Esophagus (tissue), 2 donors: ENCODE measurements around the gene ATAD3A. TPM values are rescaled to one million over a fixed set of nuclear protein-coding genes. Genes with fewer than 3 reads are reported as not detected.

ENCODE experiments used
- H3K27ac ChIP-seq, 2 donors: one replicate each; pipeline ENCODE4 v1.5.1; 2013; ENCODE audit warnings: low read depth in 2 of 2, mild to moderate bottlenecking in 2 of 2, inconsistent platforms in 1 of 2, low read length in 1 of 2, moderate library complexity in 1 of 2
- H3K27me3 ChIP-seq, 2 donors: one replicate each; pipeline ENCODE4 v1.6.1; 2013; ENCODE audit warnings: low read length in 2 of 2, control low read depth in 1 of 2, mild to moderate bottlenecking in 1 of 2; ENCODE audit not compliant: insufficient read depth in 2 of 2, control insufficient read depth in 1 of 2
- H3K36me3 ChIP-seq, 2 donors: one replicate each; pipeline ENCODE4 v1.6.1; 2013; ENCODE audit warnings: low read length in 1 of 2; ENCODE audit not compliant: control insufficient read depth in 2 of 2, insufficient read depth in 2 of 2
- H3K4me1 ChIP-seq, 2 donors: one replicate each; pipeline ENCODE4 v1.6.1; 2013; ENCODE audit warnings: low read length in 1 of 2; ENCODE audit not compliant: control insufficient read depth in 2 of 2, insufficient read depth in 2 of 2
- H3K4me3 ChIP-seq, 2 donors: one replicate each; pipeline ENCODE4 v1.5.1; 2013; ENCODE audit warnings: low read length in 2 of 2, mild to moderate bottlenecking in 2 of 2, low read depth in 1 of 2, moderate library complexity in 1 of 2
- H3K9me3 ChIP-seq, 2 donors: one replicate each; pipeline ENCODE4 v1.6.1; 2013; ENCODE audit warnings: mild to moderate bottlenecking in 2 of 2, low read depth in 1 of 2, low read length in 1 of 2, moderate library complexity in 1 of 2; ENCODE audit not compliant: control insufficient read depth in 2 of 2, insufficient read depth in 1 of 2
- WGBS, 2 donors: extraction: QIAGEN DNeasy Blood & Tissue Kit; methylation state at CpG; one replicate each; pipeline ENCODE4 v1.1.7; 2013; 5-methylcytosine and 5-hydroxymethylcytosine counted together
- polyA plus RNA-seq, 2 donors: library from polyadenylated mRNA; stranded (reverse); fragments of 200-250 nt; gene quantifications; one replicate each; pipeline ENCODE4 v1.2.3, GENCODE V29; 2013
- donor health status: healthy with polysubstance abuse.
- donor health status: Bipolar disorder and iron deficiency.

ATAD3A gene
- polyA plus RNA-seq, 2 donors = 25.4 to 26.1 TPM

DNA sequence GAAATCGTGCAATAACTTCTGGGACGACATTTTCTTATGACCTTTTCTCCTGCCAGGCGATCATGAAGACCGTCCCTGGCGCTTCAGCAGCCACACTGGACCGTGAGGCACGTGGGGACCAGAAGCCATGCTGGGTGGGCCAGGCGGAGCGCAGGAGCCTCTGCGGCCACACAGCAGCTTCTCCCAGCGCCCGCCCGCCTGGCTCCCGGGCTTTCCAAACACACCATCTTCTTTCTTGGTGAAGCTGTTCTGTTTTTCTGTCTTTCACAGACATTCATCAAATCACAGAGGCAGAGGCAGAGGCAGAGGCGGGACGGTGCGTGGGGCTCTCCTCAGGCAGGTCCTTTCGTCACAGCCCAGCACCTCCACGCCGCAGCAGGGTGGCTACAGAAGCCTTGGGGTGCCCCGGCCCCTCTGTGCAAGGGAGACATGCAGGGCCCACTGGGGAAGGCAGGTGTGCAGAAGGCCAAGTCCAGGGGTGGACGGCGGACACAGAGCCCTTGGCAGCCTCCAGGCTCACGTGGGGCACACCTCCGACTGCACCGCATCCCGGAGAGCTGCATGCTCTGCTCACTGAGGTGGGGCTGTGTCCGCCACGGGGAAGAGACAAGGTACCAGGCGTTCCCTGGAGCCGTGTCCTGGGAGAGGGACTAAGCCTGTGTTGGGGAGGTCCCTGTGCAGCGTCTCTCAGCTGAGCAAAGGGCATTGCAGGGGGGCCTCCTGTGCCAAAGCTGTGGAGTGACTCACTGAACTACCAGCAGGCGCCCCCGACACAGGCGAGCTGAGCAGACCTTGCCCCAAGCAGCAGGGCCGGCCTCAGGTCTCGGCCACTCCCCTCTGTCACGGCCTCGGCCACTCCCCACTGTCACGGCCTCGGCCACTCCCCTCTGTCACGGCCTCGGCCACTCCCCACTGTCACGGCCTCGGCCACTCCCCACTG, 31.1 kb downstream of the ATAD3A start:
- Histone ChIP-seq H3K36me3 (peaks cover 0 to 36% of the 10 kb centered on the region in 2 donors), H3K4me1 (peaks cover 0 to 7% of the 10 kb centered on the region in 2 donors), H3K4me3 (no peak overlapping the region), H3K27ac (peak overlapping the region in 1 of 2 donors; percentile 54), H3K27me3 (no peaks in the 10 kb centered on the region), H3K9me3 (no peaks in the 10 kb centered on the region)
- 85% methylated on average over 45 of the region's 45 CpGs for WGBS, 2 donors

GRCh38 chr1:1543706-1544099, 31.7 kb downstream of the ATAD3A start:
- H3K9me3 ChIP-seq = no peaks in the 10 kb centered on the region
- H3K36me3 ChIP-seq = peaks cover 0 to 34% of the 10 kb centered on the region in 2 donors
- H3K4me1 ChIP-seq = peaks cover 0 to 8% of the 10 kb centered on the region in 2 donors
- 66 to 74% methylated on average over 15 to 19 of the region's 19 CpGs for WGBS, 2 donors
- peak overlapping the region; percentile 27 to 66 for H3K27ac ChIP-seq
- no peak overlapping the region for H3K4me3 ChIP-seq
- no peaks in the 10 kb centered on the region for H3K27me3 ChIP-seq

- 88 to 95% methylated on average over 10 of the region's 10 CpGs for WGBS, 2 donors
Observed at GRCh38 chr1:1544544-1544943, 32.6 kb downstream of the ATAD3A start.

DNA sequence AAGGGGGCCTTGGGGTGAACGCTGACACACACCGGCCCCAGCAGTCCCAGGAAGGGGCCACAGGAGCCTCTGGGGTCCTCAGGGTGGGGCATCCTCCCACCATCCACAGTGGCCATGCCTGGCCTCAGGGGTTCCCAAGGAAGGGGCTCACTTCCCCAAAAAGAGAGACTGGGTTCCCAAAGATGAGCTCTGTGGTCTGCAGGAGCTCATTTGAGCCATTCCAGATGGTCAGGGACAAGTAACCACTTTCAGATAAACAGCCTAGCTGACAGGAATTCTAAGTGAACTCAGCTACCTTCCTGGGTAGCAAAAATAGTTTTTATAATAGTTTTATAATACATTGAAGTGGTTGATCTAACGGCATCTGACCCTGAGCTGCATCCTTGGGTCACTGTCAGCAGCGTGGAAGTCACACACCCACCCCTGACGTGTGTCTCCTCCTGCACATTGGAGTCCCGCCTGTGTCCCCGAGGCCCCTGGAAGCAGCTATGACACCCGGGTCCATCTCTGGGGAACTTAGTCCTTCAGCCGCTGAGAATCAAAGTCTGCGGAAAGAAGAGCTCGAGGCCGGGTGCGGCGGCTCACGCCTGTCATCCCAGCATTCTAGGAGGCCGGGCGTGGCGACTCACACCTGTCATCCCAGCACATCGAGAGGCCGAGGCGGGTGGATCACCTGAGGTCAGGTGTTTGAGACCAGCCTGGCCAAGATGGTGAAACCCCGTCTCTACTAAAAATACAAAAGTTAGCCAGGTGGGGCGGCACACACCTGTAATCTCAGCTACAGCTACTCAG, 34.2 kb downstream of the ATAD3A start:
- Histone ChIP-seq H3K36me3 (peaks cover 0 to 29% of the 10 kb centered on the region in 2 donors), H3K9me3 (no peaks in the 10 kb centered on the region), H3K4me3 (no peak overlapping the region), H3K4me1 (peaks cover 0 to 6% of the 10 kb centered on the region in 2 donors), H3K27me3 (no peaks in the 10 kb centered on the region), H3K27ac (no peak overlapping the region)
- WGBS, 2 donors = 84 to 89% methylated on average over 23 of the region's 23 CpGs

More at GRCh38 chr1:1544544-1544943, 32.6 kb downstream of the ATAD3A start:
- Histone ChIP-seq H3K36me3 (peaks cover 0 to 33% of the 10 kb centered on the region in 2 donors), H3K27ac (no peak overlapping the region), H3K4me3 (no peak overlapping the region), H3K4me1 (peaks cover 0 to 6% of the 10 kb centered on the region in 2 donors), H3K27me3 (no peaks in the 10 kb centered on the region), H3K9me3 (no peaks in the 10 kb centered on the region)

GRCh38 chr1:1547011-1547410, 35.0 kb downstream of the ATAD3A start:
- H3K9me3 ChIP-seq = no peaks in the 10 kb centered on the region
- WGBS, 2 donors = 86 to 91% methylated on average over 9 of the region's 9 CpGs

DNA sequence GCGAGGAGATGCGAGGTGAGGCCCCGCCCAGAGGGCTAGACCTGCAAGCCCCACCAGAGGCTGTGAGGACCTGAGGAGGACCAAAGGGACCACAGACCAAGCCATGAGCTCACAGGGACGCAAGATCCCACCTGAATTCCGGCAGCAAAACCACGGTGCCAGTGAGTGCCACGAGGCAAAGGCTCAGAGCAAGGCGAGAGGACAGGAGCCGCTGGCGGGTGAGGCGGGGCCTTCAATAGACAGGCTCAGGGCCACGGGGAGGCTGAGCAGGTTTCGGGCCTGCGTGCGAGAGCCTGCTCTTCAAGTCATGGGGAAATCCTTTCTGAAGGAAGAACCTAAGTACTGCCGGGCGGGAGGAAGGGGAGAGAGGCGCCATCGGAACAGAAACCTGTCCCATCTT, 35.5 kb downstream of the ATAD3A start:
- H3K4me1 ChIP-seq = peaks cover 0 to 6% of the 10 kb centered on the region in 2 donors

More at GRCh38 chr1:1547011-1547410, 35.0 kb downstream of the ATAD3A start:
- no peaks in the 10 kb centered on the region for H3K27me3 ChIP-seq
- no peak overlapping the region for H3K27ac ChIP-seq
- H3K4me3 ChIP-seq = no peak overlapping the region
- peaks cover 0 to 6% of the 10 kb centered on the region in 2 donors for H3K4me1 ChIP-seq
- H3K36me3 ChIP-seq = peaks cover 0 to 25% of the 10 kb centered on the region in 2 donors

DNA sequence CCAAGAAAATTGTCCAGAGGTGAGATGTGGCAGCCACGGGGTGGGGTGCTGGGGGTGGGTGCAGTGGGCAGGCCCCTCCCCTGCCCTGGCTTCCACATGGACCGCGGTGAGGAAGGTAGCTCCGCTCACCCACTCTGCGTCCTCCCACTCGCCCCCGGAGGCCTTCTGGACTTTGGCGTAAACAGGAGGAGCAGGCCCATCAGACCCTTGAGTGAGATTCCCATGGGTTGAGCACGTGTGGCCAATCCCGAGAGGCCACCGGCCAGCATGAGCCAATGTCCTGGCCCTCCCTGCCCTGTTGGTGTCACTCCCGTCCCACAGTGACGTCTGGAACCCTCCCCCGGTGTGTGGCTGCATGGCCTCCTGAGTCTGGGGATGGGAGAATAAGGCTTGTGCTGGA, 36.6 kb downstream of the ATAD3A start:
- no peaks in the 10 kb centered on the region for H3K9me3 ChIP-seq
- peaks cover 0 to 10% of the 10 kb centered on the region in 2 donors for H3K36me3 ChIP-seq
- WGBS, 2 donors = 85 to 87% methylated on average over 14 of the region's 14 CpGs
- no peaks in the 10 kb centered on the region for H3K27me3 ChIP-seq
- no peak overlapping the region for H3K27ac ChIP-seq
- H3K4me1 ChIP-seq = peaks cover 0 to 2% of the 10 kb centered on the region in 2 donors
- no peak overlapping the region for H3K4me3 ChIP-seq

More for the DNA sequence above, 35.5 kb downstream of the ATAD3A start:
- no peaks in the 10 kb centered on the region for H3K27me3 ChIP-seq
- no peak overlapping the region for H3K4me3 ChIP-seq
- peaks cover 0 to 21% of the 10 kb centered on the region in 2 donors for H3K36me3 ChIP-seq
- WGBS, 2 donors = 87 to 89% methylated on average over 19 of the region's 19 CpGs
- H3K9me3 ChIP-seq = no peaks in the 10 kb centered on the region
- H3K27ac ChIP-seq = peak overlapping the region in 1 of 2 donors; percentile 29

DNA sequence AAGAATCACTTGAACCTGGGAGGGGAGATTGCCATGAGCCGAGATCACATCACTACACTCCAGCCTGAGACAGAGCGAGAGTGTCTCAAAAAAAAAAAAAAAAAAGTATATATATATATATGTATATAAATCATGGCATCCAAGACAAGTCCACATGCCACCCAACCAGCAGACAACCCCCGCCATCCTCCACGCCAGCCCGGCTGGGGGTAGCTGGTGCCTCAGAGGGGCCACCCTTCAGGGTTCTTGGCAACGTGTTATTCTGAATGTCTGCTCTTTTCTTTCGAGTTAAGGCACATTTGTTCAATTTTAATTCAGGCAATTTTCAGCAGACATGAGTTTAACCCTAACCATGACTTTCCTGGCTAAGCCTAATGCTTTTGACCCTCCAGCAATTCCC, 38.1 kb downstream of the ATAD3A start:
- H3K9me3 ChIP-seq = no peaks in the 10 kb centered on the region
- H3K4me1 ChIP-seq = peaks cover 0 to 10% of the 10 kb centered on the region in 2 donors
- no peak overlapping the region for H3K4me3 ChIP-seq
- H3K27me3 ChIP-seq = no peaks in the 10 kb centered on the region
- WGBS, 2 donors = 77 to 79% methylated on average over 7 of the region's 7 CpGs
- peaks cover 0 to 7% of the 10 kb centered on the region in 2 donors for H3K36me3 ChIP-seq
- H3K27ac ChIP-seq = no peak overlapping the region

- Histone ChIP-seq H3K27me3 (no peaks in the 10 kb centered on the region), H3K4me3 (no peak overlapping the region), H3K27ac (no peak overlapping the region), H3K9me3 (no peaks in the 10 kb centered on the region), H3K4me1 (peaks cover 0 to 14% of the 10 kb centered on the region in 2 donors), H3K36me3 (peaks cover 0 to 11% of the 10 kb centered on the region in 2 donors)
- WGBS, 2 donors = 69 to 71% methylated on average over 13 to 15 of the region's 15 CpGs
Observed at GRCh38 chr1:1550591-1551432, 38.9 kb downstream of the ATAD3A start.
